ENCODE data around the gene PUS7L.

- TF ChIP-seq CTCF (IDR thresholded peaks at IDR 0.05) (no peak), POLR2A (IDR thresholded peaks at IDR 0.05) (no peak)
Observed at GRCh38 chr12:43694879-43695278, 63.7 kb downstream of the PUS7L start.
